ENCODE results near the gene ELAPOR1. TPM values are rescaled to one million over a fixed set of nuclear protein-coding genes. Genes with fewer than 3 reads are reported as not detected.

Gene ELAPOR1
- total and polyA plus RNA-seq, 9 of the 15 experiments (the other 6 are each of a cell fraction or from before 2014, with no cell fraction given), result 0.07 to 1.2 (median 0.18) TPM

GRCh38 chr1:109099938-109100773, 13.8 kb upstream of the ELAPOR1 start (continued):
- TF ChIP-seq ATF3 (IDR thresholded peaks at IDR 0.05), result peak; percentile 14; the same call in 1 of the 2 replicates
- TF ChIP-seq ATF3 (CRISPR knock-in tag; conservative IDR thresholded peaks at IDR 0.05), result no peak; the same call in 1 of the 2 replicates
- TF ChIP-seq RREB1 (CRISPR knock-in tag; IDR thresholded peaks at IDR 0.05), result peak; percentile 86; the same call in 1 of the 2 replicates
- TF ChIP-seq EZH2 (IDR thresholded peaks at IDR 0.05; ENCODE audit: borderline replicate concordance, low read depth, low read length), result no peak
- TF ChIP-seq CREB1 (IDR thresholded peaks at IDR 0.05), result peak; percentile 74
- peak; percentile 73 for TF ChIP-seq CREB1 (CRISPR knock-in tag; IDR thresholded peaks at IDR 0.05)
- peak; percentile 63 for TF ChIP-seq USF2 (CRISPR knock-in tag; IDR thresholded peaks at IDR 0.05)
- peak; percentile 38; the same call in 1 of the 2 replicates for TF ChIP-seq TAL1 (IDR thresholded peaks at IDR 0.05)
- TF ChIP-seq PURB (CRISPR knock-in tag; IDR thresholded peaks at IDR 0.05; ENCODE audit: low read depth), result no peak
- peak; percentile 36; the same call in 1 of the 2 replicates for TF ChIP-seq KLF6 (CRISPR knock-in tag; IDR thresholded peaks at IDR 0.05; ENCODE audit: borderline replicate concordance)
- no peak for TF ChIP-seq E4F1 (CRISPR knock-in tag; IDR thresholded peaks at IDR 0.05; ENCODE audit: borderline replicate concordance)
- TF ChIP-seq LEF1 (IDR thresholded peaks at IDR 0.05), result peak; percentile 89
- TF ChIP-seq ZSCAN32 (CRISPR knock-in tag; IDR thresholded peaks at IDR 0.05), result peak; percentile 25; the same call in 1 of the 2 replicates
- TF ChIP-seq RBBP5 (IDR thresholded peaks at IDR 0.05; ENCODE audit: borderline replicate concordance, insufficient read depth, low read length, poor library complexity, severe bottlenecking), result peak; percentile 91
- peak; percentile 95 for TF ChIP-seq GABPB1 (CRISPR knock-in tag; IDR thresholded peaks at IDR 0.05)

All from K562 (cell line).